KOPT-K1 (cell line): Measurements from ENCODE around the gene MTERF1.
"Not testable (repeated sequence)": the region's sequence is repeated elsewhere in the genome, so short reads cannot be mapped to it uniquely, and the experiment has no call there.

Experiments
- H3K27ac ChIP-seq: fragments of 200-600 bp; sonication (generic); 2 replicates; pipeline ENCODE4 v1.5.1; 2016; ENCODE audit warnings: antibody characterized with exemption, mild to moderate bottlenecking, low read depth, low read length; ENCODE audit not compliant: poor library complexity, severe bottlenecking
- H3K36me3 ChIP-seq: fragments of 200-600 bp; sonication (generic); 2 replicates; pipeline ENCODE4 v1.5.1; 2017; ENCODE audit warnings: antibody characterized with exemption, mild to moderate bottlenecking, low read length, moderate library complexity; ENCODE audit not compliant: insufficient read depth
- H3K9me3 ChIP-seq: fragments of 200-600 bp; sonication (generic); 2 replicates; pipeline ENCODE4 v1.5.1; 2017; ENCODE audit warnings: antibody characterized with exemption, low read length, mild to moderate bottlenecking; ENCODE audit not compliant: insufficient read depth, poor library complexity, severe bottlenecking

MTERF1 gene

GRCh38 chr7:91892821-91893340, 12.4 kb upstream of the MTERF1 start:
- peaks cover 17% of the 10 kb centered on the region for H3K9me3 ChIP-seq
- H3K36me3 ChIP-seq, result no peaks in the 10 kb centered on the region
- H3K27ac ChIP-seq, result no peak overlapping the region

- Histone ChIP-seq H3K27ac (no peak overlapping the region), H3K9me3 (peaks cover 24% of the 10 kb centered on the region), H3K36me3 (no peaks in the 10 kb centered on the region)
Measured at GRCh38 chr7:91892099-91892705, 11.7 kb upstream of the MTERF1 start.

- H3K36me3 ChIP-seq, H3K27ac ChIP-seq: not testable (repeated sequence)
- peaks cover 38% of the 10 kb centered on the region for H3K9me3 ChIP-seq
Measured at GRCh38 chr7:91888271-91889175, 8.0 kb upstream of the MTERF1 start.

GRCh38 chr7:91887336-91888213, 7.1 kb upstream of the MTERF1 start:
- H3K9me3 ChIP-seq, result peaks cover 38% of the 10 kb centered on the region

GRCh38 chr7:91883676-91884362, 3.3 kb upstream of the MTERF1 start:
- no peak overlapping the region for H3K27ac ChIP-seq
- peaks cover 30% of the 10 kb centered on the region for H3K9me3 ChIP-seq

More at GRCh38 chr7:91887336-91888213, 7.1 kb upstream of the MTERF1 start:
- H3K36me3 ChIP-seq, H3K27ac ChIP-seq: not testable (repeated sequence)

GRCh38 chr7:91880016-91880412, 488 bp downstream of the MTERF1 start:
- H3K27ac ChIP-seq, result peak overlapping the region; percentile 71
- no peaks in the 10 kb centered on the region for H3K36me3 ChIP-seq
- H3K9me3 ChIP-seq, result no peaks in the 10 kb centered on the region

More at GRCh38 chr7:91883676-91884362, 3.3 kb upstream of the MTERF1 start:
- no peaks in the 10 kb centered on the region for H3K36me3 ChIP-seq

GRCh38 chr7:91876391-91877133, 3.9 kb downstream of the MTERF1 start:
- no peaks in the 10 kb centered on the region for H3K9me3 ChIP-seq
- H3K36me3 ChIP-seq, result peaks cover 10% of the 10 kb centered on the region; the same call in 1 of the 2 replicates
- no peak overlapping the region for H3K27ac ChIP-seq

GRCh38 chr7:91875851-91876250, 4.7 kb downstream of the MTERF1 start:
- Histone ChIP-seq H3K27ac (no peak overlapping the region), H3K9me3 (no peaks in the 10 kb centered on the region), H3K36me3 (peaks cover 10% of the 10 kb centered on the region; the same call in 1 of the 2 replicates)

GRCh38 chr7:91872928-91873327, 7.6 kb downstream of the MTERF1 start:
- Histone ChIP-seq H3K36me3 (peaks cover 10% of the 10 kb centered on the region; the same call in 1 of the 2 replicates), H3K27ac (no peak overlapping the region), H3K9me3 (no peaks in the 10 kb centered on the region)

- Histone ChIP-seq H3K36me3 (peaks cover 15% of the 10 kb centered on the region; the same call in 1 of the 2 replicates), H3K27ac (no peak overlapping the region), H3K9me3 (no peaks in the 10 kb centered on the region)
Measured at GRCh38 chr7:91872069-91872468, 8.4 kb downstream of the MTERF1 start.

- H3K27ac ChIP-seq, result no peak overlapping the region
- H3K9me3 ChIP-seq, result no peaks in the 10 kb centered on the region
- peaks cover 15% of the 10 kb centered on the region; the same call in 1 of the 2 replicates for H3K36me3 ChIP-seq
Measured at GRCh38 chr7:91869661-91870060, 10.8 kb downstream of the MTERF1 start.

- Histone ChIP-seq H3K9me3 (no peaks in the 10 kb centered on the region), H3K27ac (no peak overlapping the region), H3K36me3 (0 out of 2 replicates have a peak, but pooled peaks cover 5% of the 10 kb centered on the region)
Measured at GRCh38 chr7:91866599-91867148, 13.8 kb downstream of the MTERF1 start.

- no peak overlapping the region for H3K27ac ChIP-seq
- no peaks in the 10 kb centered on the region for H3K9me3 ChIP-seq
- H3K36me3 ChIP-seq, result 0 out of 2 replicates have a peak, but pooled peaks cover 5% of the 10 kb centered on the region
Measured at GRCh38 chr7:91865511-91865910, 15.0 kb downstream of the MTERF1 start.
